K562 (cell line): Measurements from ENCODE around the gene KLF18. TPM values are rescaled to one million over a fixed set of nuclear protein-coding genes. Genes with fewer than 3 reads are reported as not detected.

ENCODE experiments used
- ATAC-seq: fragments of 200-7000 bp; cut with Tn5 transposase; 3 replicates; pipeline ENCODE4 v1.9.1; 2020; ENCODE audit warnings: moderate library complexity
- BruUV-seq: library from RNA; stranded (reverse); fragments of 400-500 nt; replicated peaks from 2 replicates; lab custom pipeline; 2021; lab: Mats Ljungman, UMichigan
- CTCF ChIA-PET: fragments of 300-600 bp; formaldehyde crosslinking; extraction: SDS; loops from one replicate; lab custom pipeline; 2021; ENCODE audit warnings: low intra/inter-chr PET ratio; lab: Yijun Ruan, JAX
- POLR2A ChIA-PET: fragments of 300-600, 350-650 bp; sonication (Branson Sonifier 250); formaldehyde crosslinking; extraction: SDS; loops from one replicate; lab custom pipeline; 2021; ENCODE audit warnings: antibody characterized with exemption, inconsistent platforms; lab: Yijun Ruan, JAX
- DNase-seq, 4 experiments: peaks; one replicate each; pipeline versions ENCODE4 v3.0.0 to v3.0.0-alpha.2; 2011 to 2018; ENCODE audit warnings: low spot score in 3 of 4, mixed read lengths in 3 of 4; ENCODE audit errors: extremely low read depth in 1 of 4
- FAIRE-seq: peaks from 2 replicates; lab custom pipeline; 2011; peaks lifted over from hg19 to GRCh38; lab: Jason Lieb, UNC
- H2AFZ ChIP-seq: 2 replicates; pipeline ENCODE4 v1.6.0; 2011; ENCODE audit warnings: low read depth, low read length, control low read depth, inconsistent platforms
- H3K27ac ChIP-seq: fragments of 200-600 bp; 3 replicates; pipeline ENCODE4 v1.8.0; 2011; ENCODE audit warnings: low read depth, mild to moderate bottlenecking, control low read depth, inconsistent platforms, low read length, moderate library complexity, mixed read lengths; ENCODE audit errors: extremely low read depth
- H3K27me3 ChIP-seq, 2 experiments: fragments of 300-600 bp in 1 of 2; 2 replicates in 1 of 2; 3 replicates in 1 of 2; pipeline versions ENCODE4 v1.6.0 to v1.8.0; 2011; ENCODE audit warnings: inconsistent platforms in 2 of 2, low read length in 2 of 2, mild to moderate bottlenecking in 1 of 2, mixed read lengths in 1 of 2, moderate library complexity in 1 of 2; ENCODE audit not compliant: control insufficient read depth in 2 of 2, insufficient read depth in 2 of 2
- H3K36me3 ChIP-seq: fragments of 300-600 bp; 3 replicates; pipeline ENCODE4 v1.8.0; 2011; ENCODE audit warnings: mild to moderate bottlenecking, low read length, inconsistent platforms; ENCODE audit not compliant: control insufficient read depth, insufficient read depth
- H3K4me1 ChIP-seq, 2 experiments: fragments of 200-600 bp in 1 of 2; replicated peaks in 1 of 2; 2 replicates in 1 of 2; 3 replicates in 1 of 2; pipeline versions ENCODE4 v1.5.1 to v1.8.0; 2011; ENCODE audit warnings: inconsistent platforms in 2 of 2, low read length in 2 of 2, mild to moderate bottlenecking in 1 of 2, mixed read lengths in 1 of 2, moderate library complexity in 1 of 2; ENCODE audit not compliant: control insufficient read depth in 2 of 2, insufficient read depth in 2 of 2
- H3K4me2 ChIP-seq: 2 replicates; pipeline ENCODE4 v1.6.1; 2011; ENCODE audit warnings: low read length, control low read depth, inconsistent platforms, mixed read lengths; ENCODE audit not compliant: insufficient read depth
- H3K4me3 ChIP-seq: fragments of 200-600 bp; sonication (generic), shearing (Covaris generic); 2 replicates; pipeline ENCODE4 v1.5.1; 2016; ENCODE audit warnings: control low read depth, inconsistent platforms
- H3K79me2 ChIP-seq: fragments of 200-600 bp; 3 replicates; pipeline ENCODE4 v1.8.0; 2011; ENCODE audit warnings: low read length, inconsistent platforms; ENCODE audit not compliant: control insufficient read depth, insufficient read depth
- H3K9ac ChIP-seq, 2 experiments: 2 replicates each; pipeline versions ENCODE4 v1.6.0 to v1.6.1; 2011; ENCODE audit warnings: low read depth in 2 of 2, low read length in 2 of 2, control low read depth in 1 of 2, inconsistent platforms in 1 of 2, mild to moderate bottlenecking in 1 of 2, mixed read lengths in 1 of 2; ENCODE audit not compliant: insufficient read depth in 1 of 2
- H3K9me1 ChIP-seq: one replicate; pipeline ENCODE4 v1.6.0; 2011; ENCODE audit warnings: inconsistent platforms, mild to moderate bottlenecking, low read length, moderate library complexity; ENCODE audit not compliant: control insufficient read depth, insufficient read depth
- H3K9me3 ChIP-seq: replicated peaks from 2 replicates; pipeline ENCODE4 v1.5.1; 2011; ENCODE audit warnings: low read depth, low read length, inconsistent platforms; ENCODE audit not compliant: control insufficient read depth, insufficient read depth
- H4K20me1 ChIP-seq: replicated peaks from 2 replicates; pipeline ENCODE4 v1.6.1; 2011; ENCODE audit warnings: low read length, inconsistent platforms, mixed read lengths; ENCODE audit not compliant: control insufficient read depth, insufficient read depth
- CUX1 ChIP-seq: fragments of 200-800 bp; sonication (Bioruptor generic); IDR thresholded peaks from 2 replicates; pipeline ENCODE4 v1.6.1; 2016; ENCODE audit warnings: missing genetic modification characterization, missing compliant biosample characterization
- HDGF ChIP-seq: fragments of 450-650 bp; IDR thresholded peaks from 2 replicates; pipeline ENCODE4 v1.6.1; 2016
- POU5F1 ChIP-seq: fragments of 150-350 bp; IDR thresholded peaks from 2 replicates; pipeline ENCODE4 v1.6.1; 2014; ENCODE audit warnings: borderline replicate concordance, low read length, low read depth, mild to moderate bottlenecking; ENCODE audit not compliant: partially characterized antibody
- RAD51 ChIP-seq: fragments of 450-650 bp; IDR thresholded peaks from 2 replicates; pipeline ENCODE4 v1.7.1; 2016; ENCODE audit warnings: low read depth, mild to moderate bottlenecking, borderline replicate concordance
- SRSF9 ChIP-seq: fragments of 200-400 bp; formaldehyde crosslinking; IDR thresholded peaks from 2 replicates; pipeline ENCODE4 v1.6.1; 2017; ENCODE audit warnings: low read depth, low read length, borderline replicate concordance
- TRIM28 ChIP-seq: fragments of 450-650 bp; IDR thresholded peaks from 2 replicates; pipeline ENCODE4 v1.6.1; 2017
- WGBS: fragments of 100-300 bp; shearing (Covaris generic); methylation state at CpG from one replicate; pipeline ENCODE4 v1.1.6; 2016; ENCODE audit warnings: low coverage, mixed read lengths; ENCODE audit not compliant: insufficient coverage; ENCODE audit errors: missing lambda C conversion rate; 5-methylcytosine and 5-hydroxymethylcytosine counted together
- in situ Hi-C: fragments of 300-500 bp; cut with MboI; formaldehyde crosslinking; loops from 4 replicates; pipeline ENCODE4 v1.15.0; 2018; ENCODE audit warnings: inconsistent platforms, mixed read lengths
- intact Hi-C: fragments of 100-400 bp; cut with micrococcal nuclease; formaldehyde crosslinking; loops from 2 replicates; pipeline ENCODE4 v1.14.2; 2022
- polyA plus RNA-seq, 8 experiments: library from polyadenylated mRNA; depleted of rRNA in 4 of 8; stranded (reverse) in 5 of 8; unstranded in 3 of 8; fragments of >200 nt; fragmentation: Nextera tagmentation in 2 of 8; fragmentation: Illumina TruSeq in 1 of 8; extraction: Ambion mirVana in 2 of 8; extraction: Trizol in 1 of 8; gene quantifications; 2 replicates each; pipeline versions ENCODE4 v1.2.1 to v1.2.3, GENCODE V29; 2011 to 2014; ENCODE audit warnings: inconsistent platforms in 1 of 8, missing spikeins in 1 of 8
- total RNA-seq, 7 experiments: library from RNA; depleted of rRNA in 6 of 7; stranded (reverse); fragments of >200 nt in 6 of 7; fragmentation: Illumina TruSeq in 2 of 7; extraction: Trizol in 2 of 7; gene quantifications; 2 replicates each; pipeline versions ENCODE4 v1.2.1 to v1.2.3, GENCODE V29; 2011 to 2021; ENCODE audit warnings: low replicate concordance in 1 of 7

KLF18 gene
- total and polyA plus RNA-seq, 9 of the 15 experiments (the other 6 are each of a cell fraction or from before 2014, with no cell fraction given) = not detected

DNA sequence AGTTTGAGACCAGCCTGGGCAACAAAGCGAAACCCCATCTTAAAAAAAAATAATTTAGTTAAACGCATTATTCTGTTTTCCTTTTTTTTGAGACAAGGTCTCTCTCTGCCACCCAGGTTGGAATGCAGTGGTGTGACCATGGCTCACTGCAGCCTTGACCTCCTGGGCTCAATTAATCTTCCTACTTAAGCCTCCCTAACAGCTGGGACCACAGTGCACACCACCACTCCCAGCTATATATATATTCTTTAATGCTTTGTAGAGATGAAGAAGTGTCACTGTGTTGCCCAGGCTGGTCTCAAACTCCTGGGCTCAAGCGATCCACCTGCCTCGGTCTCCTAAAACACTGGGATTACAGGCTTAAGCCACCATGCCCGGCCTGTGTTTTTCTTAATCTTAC lies 30.5 kb downstream of the KLF18 start (continued):
- TF ChIP-seq POU5F1 = no peak
- no peak for TF ChIP-seq HDGF
- TF ChIP-seq, all 486 proteins: peak for 0

GRCh38 chr1:44108971-44109370 lies 32.5 kb downstream of the KLF18 start:
- no peaks in the 10 kb centered on the region for H3K9me1 ChIP-seq
- no peaks in the 10 kb centered on the region for H3K79me2 ChIP-seq
- ChIA-PET CTCF (no interaction called here), POLR2A (interaction anchor here (0.7 to 1.6 kb wide), 5 partner anchors 9 to 91 kb away, joined by 3 to 7 read pairs (median 3); no protein-coding TSS in a partner anchor)
- WGBS = 0% methylated on average over 1 of the region's 1 CpG
- H3K4me1 ChIP-seq = peaks cover 0 to under 1% of the 10 kb centered on the region in 2 experiments; a peak in 2 of 5 replicates
- H3K27me3 ChIP-seq = peaks cover 37 to 40% of the 10 kb centered on the region in 2 experiments
- BruUV-seq = no TSS peak
- no peaks in the 10 kb centered on the region; the same call in 1 of the 2 replicates for H4K20me1 ChIP-seq
- no peak for TF ChIP-seq CUX1 (CRISPR knock-in tag)
- TF ChIP-seq TRIM28 = no peak
- TF ChIP-seq SRSF9 = no peak
- TF ChIP-seq RAD51 = no peak
- in situ Hi-C loops = no loop called here
- FAIRE-seq = no peak
- no peak overlapping the region for H3K9ac ChIP-seq
- no peak overlapping the region for H2AFZ ChIP-seq
- no peaks in the 10 kb centered on the region for H3K36me3 ChIP-seq
- intact Hi-C loops = no loop called here
- ATAC-seq = no peak
- no peak overlapping the region for H3K4me3 ChIP-seq
- no peak overlapping the region for H3K27ac ChIP-seq
- H3K4me2 ChIP-seq = no peak overlapping the region
- DNase-seq = no peak
- H3K9me3 ChIP-seq = no peaks in the 10 kb centered on the region
